ENCODE data around the gene RAB40C.

DNA sequence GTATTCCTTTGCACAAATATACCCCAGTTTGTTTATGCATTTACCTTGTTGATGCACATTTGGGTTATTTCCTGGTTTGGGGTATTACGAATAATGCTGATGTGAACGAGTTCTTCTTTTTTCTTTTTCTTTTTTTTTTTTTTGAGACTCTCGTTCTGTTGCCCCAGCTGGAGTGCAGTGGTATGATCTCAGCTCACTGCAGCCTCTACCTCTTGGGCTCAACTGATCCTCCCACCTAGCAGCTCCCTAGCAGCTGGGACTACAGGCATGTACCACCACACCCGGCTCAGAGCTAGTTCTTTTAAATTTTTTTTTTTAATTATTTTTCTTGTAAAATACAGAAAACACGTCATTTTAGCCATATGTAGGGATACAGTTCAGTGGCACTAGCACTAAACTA, 14.1 kb downstream of the RAB40C start:
- TF ChIP-seq, protein P1, sequence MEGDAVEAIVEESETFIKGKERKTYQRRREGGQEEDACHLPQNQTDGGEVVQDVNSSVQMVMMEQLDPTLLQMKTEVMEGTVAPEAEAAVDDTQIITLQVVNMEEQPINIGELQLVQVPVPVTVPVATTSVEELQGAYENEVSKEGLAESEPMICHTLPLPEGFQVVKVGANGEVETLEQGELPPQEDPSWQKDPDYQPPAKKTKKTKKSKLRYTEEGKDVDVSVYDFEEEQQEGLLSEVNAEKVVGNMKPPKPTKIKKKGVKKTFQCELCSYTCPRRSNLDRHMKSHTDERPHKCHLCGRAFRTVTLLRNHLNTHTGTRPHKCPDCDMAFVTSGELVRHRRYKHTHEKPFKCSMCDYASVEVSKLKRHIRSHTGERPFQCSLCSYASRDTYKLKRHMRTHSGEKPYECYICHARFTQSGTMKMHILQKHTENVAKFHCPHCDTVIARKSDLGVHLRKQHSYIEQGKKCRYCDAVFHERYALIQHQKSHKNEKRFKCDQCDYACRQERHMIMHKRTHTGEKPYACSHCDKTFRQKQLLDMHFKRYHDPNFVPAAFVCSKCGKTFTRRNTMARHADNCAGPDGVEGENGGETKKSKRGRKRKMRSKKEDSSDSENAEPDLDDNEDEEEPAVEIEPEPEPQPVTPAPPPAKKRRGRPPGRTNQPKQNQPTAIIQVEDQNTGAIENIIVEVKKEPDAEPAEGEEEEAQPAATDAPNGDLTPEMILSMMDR (conservative IDR thresholded peaks at IDR 0.05; ENCODE audit: low read length) = no peak
- no peak for TF ChIP-seq EZH2phosphoT487 (IDR thresholded peaks at IDR 0.05; ENCODE audit: borderline replicate concordance)

Measured in Loucy (cell line).